Cardiac muscle cell (in vitro differentiated cells and primary cell): ENCODE data around the gene BANF2. TPM values are rescaled to one million over a fixed set of nuclear protein-coding genes. Genes with fewer than 3 reads are reported as not detected.

Source experiments
- DNase-seq, 2 donors: peaks; one replicate each; pipeline versions ENCODE4 v3.0.0 to v3.0.0-alpha.2; 2010 to 2017; ENCODE audit warnings: low read depth in 1 of 2, low spot score in 1 of 2
- H3K27ac ChIP-seq: fragments of 200-600 bp; sonication (generic); 2 replicates; pipeline ENCODE4 v1.5.1; 2016
- H3K27me3 ChIP-seq: fragments of 200-600 bp; sonication (generic); 2 replicates; pipeline ENCODE4 v1.6.0; 2016; ENCODE audit warnings: control low read depth
- H3K36me3 ChIP-seq: fragments of 200-600 bp; sonication (generic); 2 replicates; pipeline ENCODE4 v1.5.1; 2016; ENCODE audit warnings: control low read depth
- H3K4me1 ChIP-seq: fragments of 200-600 bp; sonication (generic); 2 replicates; pipeline ENCODE4 v1.8.1; 2017; ENCODE audit warnings: low read depth, mild to moderate bottlenecking, mixed run types
- H3K4me3 ChIP-seq: fragments of 200-600 bp; sonication (generic); 2 replicates; pipeline ENCODE4 v1.5.1; 2016; ENCODE audit warnings: mild to moderate bottlenecking
- H3K9me3 ChIP-seq: fragments of 200-600 bp; sonication (generic); 2 replicates; pipeline ENCODE4 v1.5.1; 2017; ENCODE audit warnings: low read depth, mild to moderate bottlenecking, control low read depth
- polyA plus RNA-seq: library from polyadenylated mRNA; unstranded; fragments of >200 nt; fragmentation: Nextera tagmentation; extraction: Ambion mirVana; gene quantifications from 2 replicates; pipeline ENCODE4 v1.2.1, GENCODE V29; 2016
- total RNA-seq: library from RNA; depleted of rRNA; stranded (reverse); fragments of >200 nt; gene quantifications from 2 replicates; pipeline ENCODE4 v1.2.3, GENCODE V29; 2016
- TF ChIP-seq, protein P1 (sequence below): IDR thresholded peaks from 2 replicates; pipeline ENCODE4 v1.5.1; 2012; ENCODE audit warnings: low read depth, mild to moderate bottlenecking, low read length

The BANF2 gene
- total and polyA plus RNA-seq, 2 experiments from 2014 or later: not detected

GRCh38 chr20:17666481-17666880 is 33.3 kb upstream of the BANF2 start:
- H3K27ac ChIP-seq: no peak overlapping the region
- TF ChIP-seq, protein P1, sequence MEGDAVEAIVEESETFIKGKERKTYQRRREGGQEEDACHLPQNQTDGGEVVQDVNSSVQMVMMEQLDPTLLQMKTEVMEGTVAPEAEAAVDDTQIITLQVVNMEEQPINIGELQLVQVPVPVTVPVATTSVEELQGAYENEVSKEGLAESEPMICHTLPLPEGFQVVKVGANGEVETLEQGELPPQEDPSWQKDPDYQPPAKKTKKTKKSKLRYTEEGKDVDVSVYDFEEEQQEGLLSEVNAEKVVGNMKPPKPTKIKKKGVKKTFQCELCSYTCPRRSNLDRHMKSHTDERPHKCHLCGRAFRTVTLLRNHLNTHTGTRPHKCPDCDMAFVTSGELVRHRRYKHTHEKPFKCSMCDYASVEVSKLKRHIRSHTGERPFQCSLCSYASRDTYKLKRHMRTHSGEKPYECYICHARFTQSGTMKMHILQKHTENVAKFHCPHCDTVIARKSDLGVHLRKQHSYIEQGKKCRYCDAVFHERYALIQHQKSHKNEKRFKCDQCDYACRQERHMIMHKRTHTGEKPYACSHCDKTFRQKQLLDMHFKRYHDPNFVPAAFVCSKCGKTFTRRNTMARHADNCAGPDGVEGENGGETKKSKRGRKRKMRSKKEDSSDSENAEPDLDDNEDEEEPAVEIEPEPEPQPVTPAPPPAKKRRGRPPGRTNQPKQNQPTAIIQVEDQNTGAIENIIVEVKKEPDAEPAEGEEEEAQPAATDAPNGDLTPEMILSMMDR: no peak
- peak in 1 of 2 donors; percentile 69 for DNase-seq
- no peaks in the 10 kb centered on the region for H3K36me3 ChIP-seq
- no peaks in the 10 kb centered on the region for H3K27me3 ChIP-seq
- no peaks in the 10 kb centered on the region for H3K4me1 ChIP-seq
- H3K4me3 ChIP-seq: no peak overlapping the region
- no peaks in the 10 kb centered on the region for H3K9me3 ChIP-seq

- no peaks in the 10 kb centered on the region for H3K27me3 ChIP-seq
- no peak overlapping the region for H3K27ac ChIP-seq
- H3K4me1 ChIP-seq: no peaks in the 10 kb centered on the region
- H3K4me3 ChIP-seq: no peak overlapping the region
- H3K36me3 ChIP-seq: no peaks in the 10 kb centered on the region
- no peak for DNase-seq
- TF ChIP-seq, protein P1: no peak
- H3K9me3 ChIP-seq: no peaks in the 10 kb centered on the region
These were observed 32.3 kb upstream of the BANF2 start for GRCh38 chr20:17667445-17667844.

GRCh38 chr20:17668432-17668831 is 31.3 kb upstream of the BANF2 start:
- TF ChIP-seq, protein P1: no peak
- no peaks in the 10 kb centered on the region for H3K4me1 ChIP-seq
- H3K27ac ChIP-seq: no peak overlapping the region
- no peak overlapping the region for H3K4me3 ChIP-seq
- no peaks in the 10 kb centered on the region for H3K9me3 ChIP-seq
- no peak for DNase-seq
- no peaks in the 10 kb centered on the region for H3K27me3 ChIP-seq
- no peaks in the 10 kb centered on the region for H3K36me3 ChIP-seq

DNA sequence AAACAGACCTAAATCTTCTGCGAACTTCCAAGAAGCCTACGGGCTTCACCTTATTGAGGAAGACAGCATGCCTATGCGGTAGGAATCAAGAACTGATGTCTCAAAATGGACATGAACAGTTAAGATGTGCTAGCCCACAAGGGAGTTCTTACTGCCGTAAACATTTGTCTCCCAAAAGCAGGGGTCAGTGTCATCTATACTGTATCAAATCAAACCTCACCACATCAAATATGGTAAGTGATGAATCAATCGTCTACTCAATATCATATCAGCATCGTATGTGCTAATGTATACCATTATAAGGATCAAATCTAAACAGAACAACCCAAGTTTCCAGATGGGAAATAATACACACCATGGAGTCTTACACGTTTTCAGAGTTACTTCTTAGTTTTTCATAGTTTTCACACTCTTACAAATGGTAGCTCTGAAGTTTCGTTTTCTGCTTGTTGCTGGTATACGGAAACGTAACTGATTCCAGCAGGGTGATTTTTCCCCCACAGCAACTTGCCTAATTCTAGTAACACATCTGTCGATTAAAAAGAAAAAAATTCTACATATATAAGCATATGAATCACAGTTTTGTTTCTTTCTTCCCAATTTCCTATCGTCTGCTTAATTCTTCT is 30.3 kb upstream of the BANF2 start:
- TF ChIP-seq, protein P1: no peak
- Histone ChIP-seq H3K27me3 (no peaks in the 10 kb centered on the region), H3K4me3 (no peak overlapping the region), H3K4me1 (no peaks in the 10 kb centered on the region), H3K27ac (no peak overlapping the region), H3K9me3 (no peaks in the 10 kb centered on the region), H3K36me3 (no peaks in the 10 kb centered on the region)
- DNase-seq: no peak

GRCh38 chr20:17671011-17671410 is 28.8 kb upstream of the BANF2 start:
- DNase-seq: no peak
- TF ChIP-seq, protein P1: no peak
- Histone ChIP-seq H3K27ac (no peak overlapping the region), H3K36me3 (no peaks in the 10 kb centered on the region), H3K27me3 (no peaks in the 10 kb centered on the region), H3K4me1 (no peaks in the 10 kb centered on the region), H3K4me3 (no peak overlapping the region), H3K9me3 (no peaks in the 10 kb centered on the region)
